HG03103 (cell line): Measurements from ENCODE around the gene FBL.
"Not testable (repeated sequence)": the region's sequence is repeated elsewhere in the genome, so short reads cannot be mapped to it uniquely, and the experiment has no call there.

ENCODE experiments used
- ATAC-seq: cut with Tn5 transposase; IDR thresholded peaks from one replicate; pipeline ENCODE4 v1.9.1; 2021; ENCODE audit warnings: low read depth; ENCODE audit not compliant: unreplicated experiment

The FBL gene

GRCh38 chr19:39845933-39846677 is at the start of gene FBL:
TSS of gene FBL (minus strand) at chr19:39846379. CDS start at chr19:39846300, 79 bp downstream.
- peak; percentile 73 for ATAC-seq

DNA sequence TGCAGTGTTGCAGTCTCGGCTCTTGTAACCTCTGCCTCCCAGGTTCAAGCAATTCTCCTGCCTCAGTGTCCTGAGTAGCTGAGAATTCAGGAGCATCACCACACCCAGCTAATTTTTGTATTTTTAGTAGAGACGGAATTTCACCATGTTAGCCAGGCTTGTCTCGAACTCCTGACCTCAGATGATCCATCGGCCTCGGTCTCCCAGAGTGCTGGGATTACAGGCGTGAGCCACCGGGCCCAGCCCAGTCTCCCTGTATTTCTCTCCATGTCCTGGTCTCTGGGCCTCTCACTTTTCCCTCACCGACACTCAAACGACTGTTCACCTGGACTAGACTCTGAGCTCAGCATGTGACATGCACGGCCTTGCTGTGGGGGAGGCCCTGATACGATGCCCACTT is 48.9 kb upstream of the FBL start:
- ATAC-seq = not testable (repeated sequence)

- not testable (repeated sequence) for ATAC-seq
These were observed 48.0 kb upstream of the FBL start for GRCh38 chr19:39894236-39894606.

DNA sequence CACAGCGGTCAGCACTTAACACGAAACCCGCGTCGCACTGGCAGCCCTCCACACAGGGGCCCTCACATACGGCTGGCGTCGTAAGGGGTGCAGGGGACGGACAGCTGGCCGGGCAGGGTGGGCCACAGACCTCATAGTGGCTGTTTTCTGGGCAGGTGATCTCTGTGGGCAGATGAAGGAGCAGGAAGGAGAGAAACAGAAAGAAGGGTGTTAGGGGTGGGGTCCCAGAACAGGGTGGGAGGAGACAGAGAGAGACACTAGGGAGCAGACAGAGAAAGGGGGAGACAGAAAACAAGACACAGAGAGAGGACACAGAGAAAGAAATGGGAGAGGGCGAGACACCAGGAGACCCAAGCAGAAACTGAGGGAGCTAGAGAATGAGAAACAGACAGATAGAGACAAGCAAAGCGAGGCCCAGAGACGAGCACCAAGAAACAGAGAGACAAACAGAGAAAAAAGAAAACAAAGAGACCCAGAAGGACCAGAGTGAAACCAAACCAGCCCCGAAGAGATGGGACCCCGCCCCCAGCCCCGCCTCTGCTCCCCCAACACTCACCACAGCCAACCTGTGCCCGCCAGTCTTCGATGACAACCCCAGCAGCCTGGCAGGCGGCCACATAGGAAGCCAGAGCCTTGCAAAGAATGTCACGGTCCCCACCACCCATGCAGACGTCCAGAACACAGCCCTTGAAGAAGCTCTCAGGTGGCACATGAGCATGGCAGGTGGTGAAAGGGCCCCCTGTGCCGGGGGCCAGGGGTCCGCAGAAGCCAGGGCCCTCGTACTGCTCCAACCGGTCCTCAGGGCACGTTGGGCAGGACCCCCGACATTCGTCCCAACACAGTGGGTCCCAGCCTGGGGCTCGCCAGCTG is 47.4 kb upstream of the FBL start:
- not testable (repeated sequence) for ATAC-seq

DNA sequence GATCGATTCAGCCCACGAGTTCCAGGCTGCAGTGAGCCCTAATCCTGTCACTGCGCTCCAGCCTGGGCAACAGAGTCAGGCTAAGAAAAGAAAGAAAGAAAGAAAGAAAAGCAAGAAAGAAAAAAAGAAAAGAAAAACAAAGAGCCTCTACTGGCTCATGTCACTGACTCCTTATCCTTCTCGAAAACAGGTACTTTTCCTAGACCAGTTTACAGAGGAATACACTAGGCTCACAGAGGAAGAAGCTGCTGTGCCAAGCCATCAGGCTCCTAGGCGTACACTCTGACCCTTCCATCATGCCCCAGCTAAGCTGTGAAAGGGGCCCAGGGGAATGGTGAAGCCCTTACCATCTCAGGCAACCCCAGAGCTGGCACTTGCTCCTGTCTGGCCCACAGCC is 46.3 kb upstream of the FBL start:
- ATAC-seq = not testable (repeated sequence)

- ATAC-seq = not testable (repeated sequence)
These were observed 45.7 kb upstream of the FBL start for GRCh38 chr19:39891660-39892505.

DNA sequence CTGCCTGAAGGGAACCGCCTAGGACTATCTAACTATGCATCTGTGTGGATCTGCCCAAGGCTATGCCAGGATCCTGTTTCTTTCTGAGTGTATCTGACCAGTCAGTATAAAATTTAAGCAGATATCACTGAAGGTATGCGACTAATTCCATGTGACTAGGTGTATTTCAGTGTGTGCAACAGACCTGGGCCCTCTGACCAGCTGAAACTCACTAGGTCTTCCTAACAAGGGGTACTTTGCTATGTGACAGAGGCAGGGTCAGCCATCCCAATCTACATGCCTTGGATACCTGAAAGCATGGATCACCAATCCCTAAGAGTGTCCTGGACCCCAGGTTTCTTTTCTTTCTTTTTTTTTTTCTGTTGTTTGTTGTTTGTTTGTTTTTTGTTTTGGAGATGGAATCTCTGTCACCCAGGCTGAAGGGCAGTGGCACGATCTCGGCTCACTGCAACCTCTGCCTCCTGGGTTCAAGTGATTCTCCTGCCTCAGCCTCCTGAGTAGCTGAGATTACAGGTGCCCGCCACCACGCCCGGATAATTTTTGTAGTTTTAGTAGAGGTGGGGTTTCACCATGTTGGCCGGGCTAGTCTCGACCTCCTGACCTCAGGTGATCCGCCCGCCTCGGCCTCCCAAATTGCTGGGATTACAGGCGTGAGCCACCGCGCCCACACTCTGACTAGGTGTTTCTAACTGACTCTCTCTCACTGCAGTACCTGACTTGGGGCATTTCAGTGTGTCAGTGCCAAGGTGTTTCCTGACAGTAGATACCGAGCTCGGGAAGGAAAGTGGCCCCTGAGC is 44.8 kb upstream of the FBL start:
- ATAC-seq = no peak

GRCh38 chr19:39889872-39890754 is 43.9 kb upstream of the FBL start:
- ATAC-seq = not testable (repeated sequence)

- not testable (repeated sequence) for ATAC-seq
These were observed 41.3 kb upstream of the FBL start for GRCh38 chr19:39887456-39887951.

GRCh38 chr19:39885821-39886554 is 39.8 kb upstream of the FBL start:
- not testable (repeated sequence) for ATAC-seq

DNA sequence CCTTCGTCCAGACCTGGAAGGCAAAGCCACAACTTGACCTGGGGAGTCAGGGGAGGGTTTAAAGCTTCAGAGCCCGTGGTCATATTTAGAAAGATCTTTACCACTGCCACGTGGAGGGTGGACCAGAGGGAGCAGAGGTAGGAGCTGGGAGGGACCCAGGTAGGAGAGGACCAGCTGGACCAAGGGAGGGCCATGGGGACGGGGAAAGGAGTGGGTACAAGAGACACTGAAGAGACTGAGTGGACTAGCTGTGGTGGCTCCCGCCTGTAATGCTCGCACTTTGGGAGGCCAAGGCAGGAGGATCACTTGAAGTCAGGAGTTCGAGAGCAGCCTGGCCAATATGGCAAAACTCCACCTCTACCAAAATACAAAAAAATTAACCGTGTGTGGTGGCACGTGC is 38.5 kb upstream of the FBL start:
- ATAC-seq = not testable (repeated sequence)

DNA sequence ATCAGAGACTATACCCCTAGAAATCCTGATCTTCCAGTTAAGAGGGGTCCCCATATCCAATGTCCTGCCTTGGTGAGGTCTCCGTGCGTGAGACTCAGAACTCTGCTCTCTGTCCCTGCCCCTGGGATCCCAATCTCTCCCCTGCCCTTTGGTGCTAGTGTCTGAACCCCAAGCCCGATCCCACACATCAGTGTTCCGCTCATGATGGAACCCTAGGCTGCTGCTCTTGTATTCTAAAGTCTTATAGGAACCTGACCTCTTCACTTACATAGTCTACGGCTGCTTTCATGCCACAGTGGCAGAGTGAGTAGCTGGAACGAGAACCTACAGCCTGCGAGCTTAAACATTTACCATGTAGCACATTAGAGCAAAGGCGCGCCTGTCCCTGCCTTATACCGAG is 36.5 kb upstream of the FBL start:
- not testable (repeated sequence) for ATAC-seq

DNA sequence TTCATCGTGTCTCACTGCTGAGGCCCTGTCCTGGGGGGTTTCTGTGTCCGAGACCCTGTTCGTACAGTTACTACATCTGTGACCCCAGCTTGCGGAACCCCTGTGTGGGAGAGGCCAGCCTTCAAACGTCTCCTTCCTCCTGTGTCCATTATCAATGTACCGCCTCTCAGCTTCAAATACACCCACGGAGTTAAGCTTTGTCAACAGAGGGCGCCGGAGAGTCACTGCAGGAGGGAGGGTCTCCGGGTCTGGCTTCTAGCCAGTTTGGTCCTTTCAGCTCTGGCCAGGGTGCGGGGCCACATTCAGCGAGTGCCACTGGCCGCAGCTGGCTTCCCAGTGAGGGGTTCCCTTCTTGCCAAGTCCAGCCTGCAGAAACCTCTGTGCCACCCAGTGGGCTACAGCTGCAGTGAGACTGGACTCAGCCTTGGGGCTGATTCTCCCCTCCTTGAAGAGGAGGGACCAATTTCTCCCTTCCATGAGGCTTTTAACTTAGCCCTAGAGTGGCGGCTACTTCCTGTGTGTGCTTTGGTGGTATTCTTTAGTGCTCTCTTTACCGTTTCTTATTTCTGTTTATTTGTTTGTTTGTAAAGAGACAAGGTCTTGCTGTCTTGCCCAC is 35.4 kb upstream of the FBL start:
- ATAC-seq = peak; percentile 48

- not testable (repeated sequence) for ATAC-seq
These were observed 34.1 kb upstream of the FBL start for GRCh38 chr19:39880241-39880640.

GRCh38 chr19:39879796-39880195 is 33.6 kb upstream of the FBL start:
- ATAC-seq = not testable (repeated sequence)

- ATAC-seq = not testable (repeated sequence)
These were observed 32.7 kb upstream of the FBL start for GRCh38 chr19:39878866-39879265.

DNA sequence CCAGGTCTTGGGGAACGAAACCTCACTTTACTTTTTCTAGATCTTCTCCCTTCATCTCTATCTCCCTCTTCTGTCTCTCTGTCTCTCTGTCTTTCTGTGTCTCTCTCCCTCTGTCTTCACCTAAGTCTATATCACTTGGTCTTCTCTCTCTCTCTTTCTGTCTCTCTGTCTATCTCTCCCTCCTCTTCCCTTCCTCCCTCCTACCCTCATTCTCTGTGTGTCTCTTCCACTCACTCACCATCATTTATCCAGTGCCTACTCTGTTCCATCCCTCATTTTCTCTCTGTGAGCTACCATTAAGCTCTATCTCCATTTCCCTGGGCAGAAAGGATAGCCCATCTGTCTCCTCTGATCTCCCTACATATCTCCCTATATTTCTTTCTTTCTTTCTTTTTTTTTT is 32.2 kb upstream of the FBL start:
- ATAC-seq = no peak

DNA sequence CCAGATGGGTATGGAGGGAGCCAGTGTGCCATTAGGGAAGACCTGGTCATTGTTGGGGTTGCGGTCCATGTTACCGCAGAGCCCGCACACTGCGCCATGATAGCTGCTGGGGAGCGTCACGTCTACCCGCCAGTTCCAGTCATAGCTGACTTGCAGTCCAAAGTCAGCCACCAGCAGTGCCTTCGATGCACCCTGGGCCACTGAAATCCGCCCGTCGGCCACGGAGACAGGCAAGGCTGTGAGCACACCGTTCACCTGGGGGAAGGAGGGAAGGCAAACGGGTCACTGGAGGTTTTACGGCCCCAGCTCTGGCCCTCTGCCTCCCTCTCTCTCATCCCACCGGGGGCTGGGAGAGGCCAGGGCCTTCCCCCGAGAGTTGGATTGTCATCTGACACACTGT is 31.8 kb upstream of the FBL start:
- not testable (repeated sequence) for ATAC-seq
